Neutrophil (primary cell): ENCODE data around the gene TPRX1.
"Not testable (repeated sequence)": the region's sequence is repeated elsewhere in the genome, so short reads cannot be mapped to it uniquely, and the experiment has no call there.

Source experiments
- H3K27ac ChIP-seq: fragments of 200-600 bp; sonication (generic); 2 replicates; pipeline ENCODE4 v1.5.1; 2016; ENCODE audit warnings: mild to moderate bottlenecking, moderate library complexity
- H3K27me3 ChIP-seq: fragments of 200-600 bp; sonication (generic); 2 replicates; pipeline ENCODE4 v1.6.0; 2016; ENCODE audit warnings: mild to moderate bottlenecking
- H3K36me3 ChIP-seq: fragments of 200-600 bp; sonication (generic); 2 replicates; pipeline ENCODE4 v1.5.1; 2017
- H3K4me1 ChIP-seq, 2 experiments: fragments of 200-600 bp in 1 of 2; sonication (generic) in 1 of 2; 1 replicate in 1 of 2; 2 replicates in 1 of 2; pipeline versions ENCODE4 v1.5.1 to v1.6.1; 2013 to 2016; ENCODE audit warnings: low read depth in 1 of 2, low read length in 1 of 2, mild to moderate bottlenecking in 1 of 2, moderate library complexity in 1 of 2; ENCODE audit not compliant: control insufficient read depth in 1 of 2, insufficient read depth in 1 of 2
- H3K4me3 ChIP-seq, 2 experiments: fragments of 200-600 bp in 1 of 2; sonication (generic) in 1 of 2; 1 replicate in 1 of 2; 2 replicates in 1 of 2; pipeline ENCODE4 v1.5.1; 2013 to 2016; ENCODE audit warnings: low read depth in 1 of 2, low read length in 1 of 2, mild to moderate bottlenecking in 1 of 2, moderate library complexity in 1 of 2
- H3K9me3 ChIP-seq: fragments of 200-600 bp; sonication (generic); 2 replicates; pipeline ENCODE4 v1.5.1; 2016
- TF ChIP-seq, protein P1 (sequence below): fragments of 200-600 bp; sonication (generic); IDR thresholded peaks from 2 replicates; pipeline ENCODE4 v1.5.1; 2016; ENCODE audit warnings: antibody characterized with exemption

The TPRX1 gene, protein sequence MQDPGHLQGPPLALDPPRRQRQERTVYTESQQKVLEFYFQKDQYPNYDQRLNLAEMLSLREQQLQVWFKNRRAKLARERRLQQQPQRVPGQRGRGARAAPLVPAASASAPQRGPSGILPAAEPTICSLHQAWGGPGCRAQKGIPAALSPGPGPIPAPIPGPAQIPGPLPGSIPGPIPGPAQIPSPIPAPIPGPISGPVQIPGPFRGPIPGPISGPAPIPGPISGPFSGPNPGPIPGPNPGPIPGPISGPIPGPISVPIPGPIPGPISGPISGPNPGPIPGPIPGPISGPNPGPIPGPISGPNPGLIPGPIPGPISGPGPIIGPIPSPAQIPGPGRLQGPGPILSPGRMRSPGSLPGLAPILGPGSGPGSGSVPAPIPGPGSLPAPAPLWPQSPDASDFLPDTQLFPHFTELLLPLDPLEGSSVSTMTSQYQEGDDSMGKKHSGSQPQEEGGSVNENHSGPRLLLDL

GRCh38 chr19:47804451-47804850, at the start of gene TPRX1:
Gene TPRX1, minus strand, starts transcription at chr19:47804551. Its CDS starts 12 bp downstream, at chr19:47804539.
- not testable (repeated sequence) for H3K27me3 ChIP-seq, H3K4me3 ChIP-seq, H3K36me3 ChIP-seq, H3K4me1 ChIP-seq, H3K9me3 ChIP-seq, H3K27ac ChIP-seq

DNA sequence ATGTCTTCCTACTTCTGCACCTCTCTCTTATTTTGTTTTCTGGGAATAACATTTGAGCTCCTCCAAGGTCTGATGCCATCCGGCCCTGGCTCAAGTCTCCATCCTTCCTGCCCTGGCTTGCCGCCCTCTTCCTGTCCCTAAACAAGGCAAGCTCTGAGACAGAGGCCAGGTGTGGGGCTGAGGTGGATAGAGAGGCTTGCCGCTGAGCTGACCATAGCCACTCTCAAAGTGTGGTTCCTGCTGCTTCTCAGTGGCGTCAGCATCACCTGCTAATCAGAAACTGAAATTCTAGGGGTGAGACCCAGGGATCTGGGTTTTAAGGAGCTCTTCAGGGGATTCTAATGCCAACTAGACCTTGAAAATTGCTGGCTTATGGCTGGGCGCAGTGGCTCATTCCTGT, 48.7 kb upstream of the TPRX1 start:
- H3K9me3 ChIP-seq = no peaks in the 10 kb centered on the region
- H3K4me1 ChIP-seq = no peaks in the 10 kb centered on the region
- no peaks in the 10 kb centered on the region for H3K36me3 ChIP-seq
- H3K27ac ChIP-seq = no peak overlapping the region
- TF ChIP-seq, protein P1, sequence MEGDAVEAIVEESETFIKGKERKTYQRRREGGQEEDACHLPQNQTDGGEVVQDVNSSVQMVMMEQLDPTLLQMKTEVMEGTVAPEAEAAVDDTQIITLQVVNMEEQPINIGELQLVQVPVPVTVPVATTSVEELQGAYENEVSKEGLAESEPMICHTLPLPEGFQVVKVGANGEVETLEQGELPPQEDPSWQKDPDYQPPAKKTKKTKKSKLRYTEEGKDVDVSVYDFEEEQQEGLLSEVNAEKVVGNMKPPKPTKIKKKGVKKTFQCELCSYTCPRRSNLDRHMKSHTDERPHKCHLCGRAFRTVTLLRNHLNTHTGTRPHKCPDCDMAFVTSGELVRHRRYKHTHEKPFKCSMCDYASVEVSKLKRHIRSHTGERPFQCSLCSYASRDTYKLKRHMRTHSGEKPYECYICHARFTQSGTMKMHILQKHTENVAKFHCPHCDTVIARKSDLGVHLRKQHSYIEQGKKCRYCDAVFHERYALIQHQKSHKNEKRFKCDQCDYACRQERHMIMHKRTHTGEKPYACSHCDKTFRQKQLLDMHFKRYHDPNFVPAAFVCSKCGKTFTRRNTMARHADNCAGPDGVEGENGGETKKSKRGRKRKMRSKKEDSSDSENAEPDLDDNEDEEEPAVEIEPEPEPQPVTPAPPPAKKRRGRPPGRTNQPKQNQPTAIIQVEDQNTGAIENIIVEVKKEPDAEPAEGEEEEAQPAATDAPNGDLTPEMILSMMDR = no peak
- H3K27me3 ChIP-seq = peaks cover 53% of the 10 kb centered on the region
- no peak overlapping the region for H3K4me3 ChIP-seq

- Histone ChIP-seq H3K27ac (no peak overlapping the region), H3K4me3 (no peak overlapping the region), H3K9me3 (no peaks in the 10 kb centered on the region), H3K36me3 (no peaks in the 10 kb centered on the region), H3K27me3 (peaks cover 55% of the 10 kb centered on the region), H3K4me1 (no peaks in the 10 kb centered on the region)
- TF ChIP-seq, protein P1 = no peak
Observed at GRCh38 chr19:47848823-47849473, 44.6 kb upstream of the TPRX1 start.

DNA sequence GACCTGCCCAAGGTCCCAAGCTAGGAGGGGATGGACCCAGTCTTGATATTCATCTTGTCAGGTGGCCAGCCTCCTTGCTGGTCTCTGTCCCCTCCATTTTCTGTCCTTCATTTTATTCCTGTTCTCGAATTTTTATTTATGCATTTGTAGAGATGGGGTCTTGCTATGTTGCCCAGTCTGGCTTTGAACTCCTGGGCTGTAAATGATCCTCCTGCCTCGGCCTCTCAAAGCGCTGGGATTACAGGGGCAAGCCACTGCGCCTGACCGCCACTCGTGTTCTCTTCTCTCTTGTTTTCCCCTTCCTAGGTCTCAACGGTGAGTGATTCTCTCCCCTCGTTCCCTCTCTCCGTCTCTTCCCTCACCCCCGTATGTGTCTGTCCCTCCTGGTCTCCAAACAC, 44.1 kb upstream of the TPRX1 start:
- H3K9me3 ChIP-seq = no peaks in the 10 kb centered on the region
- H3K4me3 ChIP-seq = no peak overlapping the region
- H3K36me3 ChIP-seq = no peaks in the 10 kb centered on the region
- H3K27me3 ChIP-seq = peaks cover 50% of the 10 kb centered on the region
- H3K4me1 ChIP-seq = no peaks in the 10 kb centered on the region
- TF ChIP-seq, protein P1 = no peak
- H3K27ac ChIP-seq = no peak overlapping the region

- Histone ChIP-seq H3K27ac (no peak overlapping the region), H3K27me3 (peaks cover 4% of the 10 kb centered on the region), H3K4me3 (no peak overlapping the region), H3K36me3 (no peaks in the 10 kb centered on the region), H3K4me1 (no peaks in the 10 kb centered on the region), H3K9me3 (no peaks in the 10 kb centered on the region)
- TF ChIP-seq, protein P1 = no peak
Observed at GRCh38 chr19:47842941-47843340, 38.6 kb upstream of the TPRX1 start.

- H3K4me3 ChIP-seq = no peak overlapping the region
Observed at GRCh38 chr19:47839913-47840312, 35.6 kb upstream of the TPRX1 start.

More at GRCh38 chr19:47839913-47840312, 35.6 kb upstream of the TPRX1 start:
- Histone ChIP-seq H3K27ac (no peak overlapping the region), H3K36me3 (no peaks in the 10 kb centered on the region), H3K4me1 (no peaks in the 10 kb centered on the region), H3K9me3 (no peaks in the 10 kb centered on the region), H3K27me3 (no peaks in the 10 kb centered on the region)
- TF ChIP-seq, protein P1 = no peak
